DND-41 (cell line): Measurements from ENCODE around the gene CPE.

Experiments used
- ATAC-seq: fragments of 200-7000 bp; cut with Tn5 transposase; 3 replicates; pipeline ENCODE4 v1.9.1; 2021; ENCODE audit warnings: low read depth; ENCODE audit not compliant: insufficient read depth
- DNase-seq: peaks from one replicate; pipeline ENCODE4 v3.0.0-alpha.2; 2020
- H2AFZ ChIP-seq: 2 replicates; pipeline ENCODE4 v1.6.0; 2012; ENCODE audit warnings: low read depth, low read length
- H3K27ac ChIP-seq: 2 replicates; pipeline ENCODE4 v1.5.1; 2012; ENCODE audit warnings: low read length, inconsistent platforms
- H3K27me3 ChIP-seq: fragments of 200-600 bp; sonication (generic); 2 replicates; pipeline ENCODE4 v1.6.0; 2012; ENCODE audit warnings: low read length, mild to moderate bottlenecking, inconsistent platforms; ENCODE audit not compliant: insufficient read depth, poor library complexity
- H3K36me3 ChIP-seq: 2 replicates; pipeline ENCODE4 v1.5.1; 2012; ENCODE audit warnings: low read length, inconsistent platforms; ENCODE audit not compliant: insufficient read depth
- H3K4me1 ChIP-seq: 2 replicates; pipeline ENCODE4 v1.5.1; 2012; ENCODE audit warnings: mild to moderate bottlenecking, low read length; ENCODE audit not compliant: insufficient read depth
- H3K4me2 ChIP-seq: 2 replicates; pipeline ENCODE4 v1.6.0; 2012; ENCODE audit warnings: mild to moderate bottlenecking, moderate library complexity, low read length, inconsistent platforms; ENCODE audit not compliant: insufficient read depth
- H3K4me3 ChIP-seq, 2 experiments: fragments of 200-600 bp in 1 of 2; shearing (Covaris generic) in 1 of 2; 2 replicates each; pipeline ENCODE4 v1.5.1; 2012 to 2016; ENCODE audit warnings: inconsistent platforms in 2 of 2, low read length in 2 of 2, mild to moderate bottlenecking in 2 of 2, low read depth in 1 of 2, moderate library complexity in 1 of 2
- H3K79me2 ChIP-seq: 2 replicates; pipeline ENCODE4 v1.6.0; 2012; ENCODE audit warnings: low read length, inconsistent platforms; ENCODE audit not compliant: insufficient read depth
- H3K9ac ChIP-seq: 2 replicates; pipeline ENCODE4 v1.6.0; 2012; ENCODE audit warnings: low read depth, mild to moderate bottlenecking, inconsistent platforms, low read length, moderate library complexity
- H3K9me3 ChIP-seq: 2 replicates; pipeline ENCODE4 v1.5.1; 2012; ENCODE audit warnings: low read length, moderate library complexity, mild to moderate bottlenecking, inconsistent platforms; ENCODE audit not compliant: insufficient read depth, severe bottlenecking
- H4K20me1 ChIP-seq: 2 replicates; pipeline ENCODE4 v1.6.0; 2012; ENCODE audit warnings: low read length; ENCODE audit not compliant: insufficient read depth
- CTCF ChIP-seq: IDR thresholded peaks from 2 replicates; pipeline ENCODE4 v1.5.1; 2012; ENCODE audit warnings: borderline replicate concordance, low read length, moderate library complexity, mild to moderate bottlenecking; ENCODE audit not compliant: poor library complexity, severe bottlenecking; ENCODE audit errors: extremely low read depth
- EZH2 ChIP-seq: IDR thresholded peaks from 3 replicates; pipeline ENCODE4 v1.6.1; 2012; ENCODE audit warnings: borderline replicate concordance, low read depth, mild to moderate bottlenecking, moderate library complexity, low read length, inconsistent platforms; ENCODE audit not compliant: severe bottlenecking

CPE gene

GRCh38 chr4:165370530-165370929 is 8.3 kb upstream of the CPE start:
- ATAC-seq, result no peak
- no peak overlapping the region for H3K4me3 ChIP-seq
- no peak overlapping the region for H3K27ac ChIP-seq
- no peak overlapping the region for H3K4me2 ChIP-seq
- H3K9ac ChIP-seq, result no peak overlapping the region
- no peak for TF ChIP-seq CTCF
- H3K9me3 ChIP-seq, result no peaks in the 10 kb centered on the region
- H2AFZ ChIP-seq, result no peak overlapping the region
- H3K27me3 ChIP-seq, result no peaks in the 10 kb centered on the region
- no peaks in the 10 kb centered on the region for H4K20me1 ChIP-seq
- no peaks in the 10 kb centered on the region for H3K79me2 ChIP-seq
- H3K36me3 ChIP-seq, result no peaks in the 10 kb centered on the region
- no peaks in the 10 kb centered on the region for H3K4me1 ChIP-seq
- no peak for DNase-seq

- no peak overlapping the region for H3K9ac ChIP-seq
Measured at GRCh38 chr4:165375465-165375864, 3.3 kb upstream of the CPE start.

GRCh38 chr4:165378398-165378744 is 437 bp upstream of the CPE start:
- no peaks in the 10 kb centered on the region for H3K9me3 ChIP-seq
- H3K4me1 ChIP-seq, result no peaks in the 10 kb centered on the region
- no peak overlapping the region for H3K27ac ChIP-seq
- H3K4me2 ChIP-seq, result no peak overlapping the region
- no peaks in the 10 kb centered on the region for H4K20me1 ChIP-seq
- ATAC-seq, result no peak
- no peak overlapping the region for H3K4me3 ChIP-seq
- peaks cover 8% of the 10 kb centered on the region for H3K27me3 ChIP-seq
- H3K79me2 ChIP-seq, result no peaks in the 10 kb centered on the region
- no peak overlapping the region for H3K9ac ChIP-seq
- TF ChIP-seq CTCF (no peak), EZH2 (no peak)
- H2AFZ ChIP-seq, result no peak overlapping the region
- DNase-seq, result no peak
- H3K36me3 ChIP-seq, result no peaks in the 10 kb centered on the region

More at GRCh38 chr4:165375465-165375864, 3.3 kb upstream of the CPE start:
- Histone ChIP-seq H3K27me3 (peaks cover 3% of the 10 kb centered on the region), H3K79me2 (no peaks in the 10 kb centered on the region), H3K9me3 (no peaks in the 10 kb centered on the region), H3K36me3 (no peaks in the 10 kb centered on the region), H3K4me2 (no peak overlapping the region), H4K20me1 (no peaks in the 10 kb centered on the region), H3K4me3 (no peak overlapping the region), H3K27ac (no peak overlapping the region), H2AFZ (no peak overlapping the region), H3K4me1 (no peaks in the 10 kb centered on the region)
- peak; percentile 61 for DNase-seq
- peak; percentile 100 for ATAC-seq
- no peak for TF ChIP-seq CTCF
- TF ChIP-seq EZH2, result no peak

- ATAC-seq (no peak), DNase-seq (no peak)
- Histone ChIP-seq H3K9ac (no peak overlapping the region), H3K9me3 (no peaks in the 10 kb centered on the region), H3K36me3 (no peaks in the 10 kb centered on the region), H3K4me2 (no peak overlapping the region), H3K27ac (no peak overlapping the region), H2AFZ (no peak overlapping the region), H3K4me3 (no peak overlapping the region), H3K4me1 (no peaks in the 10 kb centered on the region), H3K79me2 (no peaks in the 10 kb centered on the region), H4K20me1 (no peaks in the 10 kb centered on the region), H3K27me3 (peaks cover 8% of the 10 kb centered on the region)
- TF ChIP-seq EZH2 (no peak), CTCF (no peak)
Measured at GRCh38 chr4:165379678-165380064, 863 bp downstream of the CPE start.
